Central memory CD4-positive, alpha-beta T cell (primary cell): ENCODE results near the gene SH2D4B.
"Not testable (repeated sequence)": the region's sequence is repeated elsewhere in the genome, so short reads cannot be mapped to it uniquely, and the experiment has no call there.

ENCODE experiments used
- DNase-seq: peaks from one replicate; pipeline ENCODE4 v3.0.0; 2022

SH2D4B gene

DNA sequence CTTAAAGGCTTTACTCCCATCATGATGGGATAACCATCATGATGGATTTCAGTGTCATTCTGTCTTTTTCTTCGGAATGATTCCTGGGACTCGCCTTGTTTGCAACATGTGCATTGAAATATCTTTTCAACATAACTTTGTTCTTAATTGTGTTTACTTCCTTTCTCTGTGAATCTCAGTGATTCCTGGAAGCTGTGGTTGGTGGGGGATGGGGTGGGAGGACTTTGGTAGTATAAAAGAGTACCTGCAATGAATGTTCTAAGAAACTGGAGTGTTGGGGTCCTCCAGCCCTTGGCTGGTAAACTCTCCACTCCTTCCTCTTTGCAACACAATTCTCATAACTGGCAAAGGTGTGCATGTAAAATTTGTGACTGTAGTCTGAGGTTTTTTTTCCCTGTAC lies 11.5 kb upstream of the SH2D4B start:
- no peak for DNase-seq

DNA sequence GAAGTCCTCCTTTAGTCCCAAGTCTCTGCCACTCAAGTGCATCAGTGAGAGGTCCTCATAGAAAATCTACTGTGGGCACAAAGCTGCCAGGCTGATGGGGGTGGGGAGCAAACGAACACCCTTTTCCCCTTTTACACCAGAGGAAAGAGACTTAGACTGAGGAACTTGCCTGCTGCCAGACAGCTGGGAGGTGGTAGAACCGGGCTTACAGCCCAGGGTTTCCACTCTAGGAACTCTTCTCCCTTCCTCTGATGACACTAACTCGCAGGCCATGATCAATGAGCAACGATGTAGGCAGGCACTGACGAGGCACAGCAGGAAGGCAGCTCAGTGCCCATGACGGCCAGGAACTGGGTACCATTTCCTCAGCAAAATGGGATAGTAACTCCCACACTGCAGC lies 11.0 kb upstream of the SH2D4B start:
- DNase-seq: no peak

DNA sequence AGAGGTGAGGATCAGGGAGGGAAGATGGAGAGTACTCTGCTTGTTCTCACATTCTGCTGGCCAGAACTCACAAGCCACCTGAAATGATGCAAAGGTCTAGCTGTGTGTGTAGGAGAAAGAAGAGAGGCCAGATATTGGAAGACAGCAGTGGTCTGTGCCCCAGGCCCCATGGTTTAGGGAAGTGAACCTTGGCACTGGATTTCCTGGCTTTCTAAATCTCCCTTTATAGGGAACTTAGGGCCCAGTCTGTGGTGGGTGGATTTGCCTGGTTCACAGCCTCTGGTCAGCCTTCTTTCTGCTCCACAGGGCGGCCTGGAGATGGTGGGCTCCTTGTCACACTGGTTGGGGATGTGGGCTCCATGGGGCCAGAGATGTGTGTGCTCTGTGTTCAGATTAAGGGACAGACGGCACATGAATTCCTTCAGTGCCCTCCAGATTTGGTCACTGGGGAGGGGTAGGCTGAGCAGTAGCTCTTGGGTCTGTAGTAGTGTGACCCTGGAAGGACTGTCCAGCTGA lies 9.5 kb upstream of the SH2D4B start:
- no peak for DNase-seq

DNA sequence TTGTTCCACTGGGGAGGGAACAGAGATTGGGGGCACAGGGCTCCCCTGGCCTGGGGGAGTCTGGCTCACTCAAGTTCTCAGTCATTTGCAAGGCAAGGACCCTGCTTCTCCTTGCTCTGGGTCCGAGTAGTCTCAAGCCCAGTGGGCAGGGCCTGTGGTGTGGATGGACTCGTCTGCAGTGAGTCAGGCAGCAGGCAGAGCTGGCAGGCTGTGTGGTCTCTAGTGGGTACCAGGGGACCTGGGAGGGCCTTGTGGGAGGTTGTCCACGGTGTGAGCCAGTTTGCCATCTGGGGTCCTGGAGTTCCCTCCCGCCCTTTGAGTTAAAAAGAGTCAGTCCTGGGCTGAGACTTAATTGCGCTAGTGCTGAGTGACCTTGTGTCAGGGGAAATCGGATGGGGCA lies 8.8 kb upstream of the SH2D4B start:
- DNase-seq: no peak

DNA sequence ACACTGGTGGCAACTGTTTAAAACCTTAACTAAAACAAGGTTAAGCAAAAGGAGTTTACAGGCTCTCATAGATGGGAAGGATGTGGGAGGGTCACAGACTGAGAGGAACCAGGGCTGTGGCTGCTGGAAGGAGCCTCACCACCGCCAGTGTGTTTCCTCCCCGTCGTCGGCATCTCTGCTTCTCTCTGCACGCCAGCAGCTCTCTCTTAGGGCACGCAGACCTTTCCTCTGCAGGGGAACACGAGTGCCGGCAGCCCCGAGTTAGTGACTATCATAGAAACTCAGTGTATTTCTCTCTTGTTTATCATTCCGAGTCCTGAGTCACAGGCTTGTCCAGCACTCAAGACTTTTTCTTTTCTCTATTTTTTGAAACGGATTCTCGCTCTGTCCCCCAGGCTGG lies 8.1 kb upstream of the SH2D4B start:
- peak; percentile 57 for DNase-seq

DNA sequence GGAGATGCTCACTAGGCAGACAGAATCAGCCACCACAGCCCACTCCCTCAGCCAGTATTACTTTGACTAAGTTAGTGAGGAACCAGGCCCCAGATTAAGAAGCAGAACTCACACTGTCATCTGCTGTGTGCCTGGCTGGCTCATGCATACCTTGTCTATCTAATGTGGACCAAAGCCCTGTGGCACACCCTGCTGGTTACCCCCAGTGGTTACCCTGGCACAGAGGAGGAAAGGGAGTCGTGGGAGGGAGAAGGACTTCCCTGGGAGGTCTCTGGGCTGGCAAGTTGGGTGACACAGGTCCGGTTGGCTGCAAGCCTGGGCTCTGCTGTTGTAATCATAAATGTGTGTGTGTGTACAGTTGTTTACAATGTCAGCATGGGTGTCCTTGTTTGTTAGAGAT lies 7.5 kb upstream of the SH2D4B start:
- peak; percentile 22 for DNase-seq

DNA sequence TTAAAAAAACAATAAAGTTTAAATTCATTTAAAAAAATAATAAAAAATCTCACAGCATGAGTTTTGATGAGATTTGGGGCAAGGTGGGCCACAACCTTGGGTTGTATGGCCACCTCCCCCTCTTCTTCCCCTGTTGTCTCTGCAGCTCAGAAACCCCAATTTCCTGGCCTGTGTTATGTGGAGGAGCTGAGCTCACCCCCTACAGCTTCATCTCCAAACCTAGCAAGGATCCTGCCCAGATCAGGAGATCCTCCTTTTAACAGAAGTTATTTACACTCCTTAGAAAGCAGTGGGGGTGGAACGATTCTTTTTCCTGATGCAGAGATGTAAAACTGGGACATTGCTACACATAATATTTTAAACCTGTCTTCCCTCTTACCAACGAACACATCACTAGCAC lies 6.9 kb upstream of the SH2D4B start:
- DNase-seq: no peak

DNA sequence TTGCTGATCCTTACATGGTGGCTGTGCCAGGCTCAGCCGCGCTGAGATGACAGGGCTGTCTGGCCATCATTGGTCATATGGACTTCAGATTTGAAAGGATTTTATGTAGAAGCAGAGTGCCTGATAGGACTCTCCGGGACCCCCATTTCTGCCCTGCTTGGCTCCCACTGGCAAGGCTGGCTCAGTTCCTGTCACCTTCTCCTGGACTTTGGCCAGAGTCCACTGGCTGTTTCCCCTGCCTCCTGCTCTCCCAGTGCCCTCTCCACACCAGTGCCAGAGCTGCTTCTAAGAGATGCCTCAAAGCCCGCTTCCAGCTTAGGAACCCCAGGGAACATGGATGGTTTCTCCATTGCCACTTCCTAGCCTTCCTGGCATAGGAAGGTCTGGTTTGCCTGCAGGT lies 5.1 kb upstream of the SH2D4B start:
- DNase-seq: no peak

DNA sequence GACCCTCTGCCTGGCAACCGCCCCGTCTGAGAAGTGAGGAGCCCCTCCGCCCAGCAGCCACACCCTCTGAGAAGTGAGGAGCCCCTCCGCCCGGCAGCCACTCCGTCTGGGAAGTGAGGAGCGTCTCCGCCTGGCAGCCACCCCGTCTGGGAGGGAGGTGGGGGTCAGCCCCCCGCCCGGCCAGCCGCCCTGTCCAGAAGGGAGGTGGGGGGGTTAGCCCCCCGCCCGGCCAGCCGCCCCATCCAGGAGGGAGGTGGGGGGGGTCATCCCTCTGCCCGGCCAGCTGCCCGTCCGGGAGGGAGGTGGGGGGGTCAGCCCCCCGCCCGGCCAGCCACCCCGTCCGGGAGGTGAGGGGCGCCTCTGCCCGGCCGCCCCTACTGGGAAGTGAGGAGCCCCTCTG lies 3.6 kb upstream of the SH2D4B start:
- not testable (repeated sequence) for DNase-seq

DNA sequence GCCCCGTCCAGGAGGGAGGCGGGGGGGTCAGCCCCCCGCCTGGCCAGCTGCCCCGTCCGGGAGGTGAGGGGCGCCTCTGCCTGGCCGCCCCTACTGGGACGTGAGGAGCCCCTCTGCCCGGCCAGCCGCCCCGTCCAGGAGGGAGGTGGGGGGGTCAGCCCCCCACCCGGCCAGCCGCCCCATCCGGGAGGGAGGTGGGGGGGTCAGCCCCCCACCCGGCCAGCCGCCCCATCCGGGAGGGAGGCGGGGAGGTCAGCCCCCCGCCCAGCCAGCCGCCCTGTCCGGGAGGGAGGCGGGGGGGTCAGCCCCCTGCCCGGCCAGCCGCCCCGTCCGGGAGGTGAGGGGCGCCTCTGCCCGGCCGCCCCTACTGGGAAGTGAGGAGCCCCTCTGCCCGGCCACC lies 3.1 kb upstream of the SH2D4B start:
- DNase-seq: not testable (repeated sequence)

DNA sequence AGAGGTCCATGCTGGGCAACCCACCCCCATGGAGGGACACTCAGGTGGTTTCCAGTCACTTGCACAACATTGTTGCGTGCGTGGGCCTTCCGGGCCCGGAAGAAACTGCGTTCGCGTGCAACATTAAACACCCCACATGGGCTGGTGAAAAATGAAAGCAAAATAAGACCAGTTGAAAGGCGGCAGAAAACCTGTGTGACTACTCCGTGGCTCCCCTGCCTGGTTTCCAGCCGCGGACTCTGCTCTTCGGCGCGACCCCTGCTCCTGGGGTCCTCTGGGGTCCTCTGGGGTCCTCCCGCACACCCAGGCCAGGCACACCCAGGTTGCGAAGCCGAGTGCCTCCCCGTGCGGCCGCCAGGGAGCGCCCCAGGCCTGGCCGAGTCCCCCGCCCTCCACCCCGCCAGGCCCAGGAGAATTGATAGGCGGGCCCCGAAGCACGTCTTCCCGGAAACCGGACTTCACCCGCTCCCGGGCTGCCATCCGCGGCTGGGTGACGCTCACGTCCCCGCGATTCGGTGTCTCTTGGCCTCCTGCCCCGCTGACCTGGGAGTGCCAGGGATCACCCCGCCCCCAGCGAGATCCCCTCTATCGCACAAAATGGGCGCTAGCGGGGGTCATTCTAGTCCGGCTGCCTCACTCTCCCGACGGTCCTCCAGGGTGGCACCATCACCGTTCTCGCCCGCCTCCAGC lies 1.9 kb upstream of the SH2D4B start:
- DNase-seq: peak; percentile 75

DNA sequence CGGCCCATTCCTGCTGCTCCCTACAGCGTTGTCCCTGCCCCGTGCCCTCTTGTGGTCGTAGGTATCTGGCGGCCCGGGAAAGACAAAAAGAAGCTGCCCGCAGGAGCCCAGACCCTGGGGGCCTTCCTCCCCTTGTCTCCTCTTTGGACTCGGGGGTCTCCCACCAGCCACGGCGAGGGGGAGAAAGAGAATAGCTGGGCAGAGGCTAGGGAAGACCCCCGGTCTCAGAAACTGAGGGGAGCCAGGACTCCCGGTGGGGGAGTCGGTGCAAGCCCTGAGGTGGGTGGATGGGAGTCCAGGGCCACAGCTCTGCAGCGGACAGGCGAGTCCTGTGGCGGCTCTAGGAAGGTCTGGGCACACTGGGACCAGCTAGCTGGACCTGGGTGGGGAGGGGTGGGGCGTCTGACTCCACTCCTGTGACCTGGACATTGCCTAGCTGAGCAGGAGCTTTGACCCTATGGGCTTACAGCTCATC lies 1.3 kb upstream of the SH2D4B start:
- no peak for DNase-seq

DNA sequence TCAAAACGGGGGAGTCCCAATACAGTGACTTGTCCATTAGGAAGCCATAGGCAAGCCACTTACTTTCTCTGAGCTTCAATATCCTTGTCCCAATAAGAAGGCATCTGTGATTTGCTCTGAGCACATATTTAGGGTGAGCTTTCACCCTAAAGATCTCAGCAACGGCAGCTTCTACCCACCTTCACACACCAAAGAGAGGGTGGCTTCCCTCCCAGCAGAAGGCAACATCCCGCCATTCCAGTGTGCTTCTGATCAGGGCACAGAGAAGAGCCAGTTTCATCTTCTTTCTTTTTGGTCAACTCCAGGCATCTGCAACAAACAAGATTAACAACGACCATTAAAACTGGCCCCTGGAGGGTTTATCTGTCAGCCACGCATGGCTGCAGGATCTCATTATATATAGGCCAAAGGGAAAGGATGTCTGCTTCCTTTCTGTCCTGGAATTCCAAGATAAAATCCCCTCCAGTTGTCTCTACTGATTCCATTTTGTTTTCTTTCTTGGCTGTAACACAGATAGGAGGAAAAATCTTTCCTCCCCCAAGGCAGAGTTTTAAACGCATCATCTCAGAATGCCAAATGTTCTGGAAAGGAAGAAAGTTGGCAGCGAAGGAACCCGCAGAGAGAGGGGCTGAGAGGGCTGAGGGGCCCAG lies 491 bp upstream of the SH2D4B start:
- DNase-seq: no peak

DNA sequence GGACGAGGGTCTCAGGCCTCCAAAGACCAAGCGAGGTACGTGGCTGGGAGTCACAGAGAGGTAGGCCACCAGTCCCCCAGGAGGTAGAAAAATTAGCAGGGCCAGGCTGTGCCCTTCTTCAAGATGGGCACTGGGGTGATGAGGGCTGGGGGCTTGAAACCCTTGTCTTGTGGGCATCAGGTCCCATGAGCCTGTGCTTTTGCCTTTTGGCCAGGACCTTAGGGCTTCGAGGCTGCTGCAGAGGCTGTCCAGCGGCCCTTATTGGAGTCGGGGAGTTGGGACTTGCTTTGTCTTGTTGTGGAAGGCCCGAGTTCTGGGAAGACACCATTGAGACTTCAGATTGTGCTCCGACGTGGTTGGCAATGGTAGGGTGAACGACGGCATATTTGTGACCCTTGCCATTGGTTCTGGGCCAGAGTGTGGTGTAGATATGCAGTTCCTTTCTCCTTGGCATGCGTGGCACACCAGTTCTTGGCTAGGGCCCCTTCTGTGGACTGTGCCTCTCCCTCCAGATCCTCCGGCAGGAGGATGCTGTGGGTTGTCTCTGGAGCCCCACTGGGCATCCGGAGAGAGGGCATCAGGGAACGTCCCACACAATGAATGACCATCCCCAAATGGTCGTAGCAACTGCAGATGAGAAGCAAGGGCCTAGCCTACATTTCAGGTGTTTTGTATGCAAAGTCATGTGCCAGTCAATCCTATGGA lies 931 bp downstream of the SH2D4B start:
- no peak for DNase-seq

DNA sequence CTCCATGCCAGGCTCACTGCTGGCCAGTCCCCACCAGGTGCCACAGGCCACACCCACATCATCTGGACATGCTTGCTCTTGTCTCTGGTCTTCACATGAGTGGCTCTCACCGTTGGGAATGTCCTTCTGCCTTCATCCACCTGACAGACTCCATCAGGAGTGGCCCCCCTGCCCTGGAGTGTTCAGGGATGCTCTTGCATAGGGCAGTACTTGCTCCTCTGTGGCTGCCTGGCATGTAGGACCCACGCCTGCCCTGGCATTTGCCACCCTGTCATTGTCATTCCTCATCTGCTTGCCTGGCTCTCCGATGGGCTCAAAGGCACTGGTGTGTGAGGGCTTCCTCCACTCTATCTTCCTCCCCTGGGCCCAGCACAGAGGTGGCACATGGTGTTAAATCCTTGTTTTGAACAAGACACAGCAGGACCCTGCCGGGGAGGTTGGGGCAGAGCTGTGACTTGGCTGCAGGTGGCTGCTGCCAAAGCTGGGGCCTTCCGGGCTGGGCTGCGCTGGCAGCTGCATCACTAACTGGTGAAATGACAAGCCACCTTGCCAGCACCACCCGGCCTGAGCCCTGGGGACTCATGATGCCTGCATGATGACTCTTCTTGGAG lies 1.8 kb downstream of the SH2D4B start:
- DNase-seq: no peak

DNA sequence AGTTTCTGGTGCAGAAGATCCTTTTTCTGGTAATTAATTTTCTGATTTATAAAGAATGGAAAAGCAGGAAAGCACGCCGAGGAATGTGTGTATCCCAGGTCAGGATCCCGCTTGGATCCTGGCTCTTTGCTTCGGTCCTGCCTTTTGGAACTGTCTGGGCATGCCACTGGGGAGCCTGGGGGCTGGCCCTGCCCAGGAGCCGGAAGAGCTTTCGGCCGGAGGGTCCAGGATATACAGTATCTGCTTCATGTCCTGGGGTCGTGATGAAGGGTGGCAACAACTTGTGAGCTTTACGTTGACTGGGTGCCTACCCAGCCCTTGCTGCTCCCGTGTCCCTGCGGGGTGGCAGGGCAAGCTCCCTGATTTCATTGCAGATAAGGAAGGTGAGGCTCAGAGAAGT lies 2.4 kb downstream of the SH2D4B start:
- DNase-seq: no peak

DNA sequence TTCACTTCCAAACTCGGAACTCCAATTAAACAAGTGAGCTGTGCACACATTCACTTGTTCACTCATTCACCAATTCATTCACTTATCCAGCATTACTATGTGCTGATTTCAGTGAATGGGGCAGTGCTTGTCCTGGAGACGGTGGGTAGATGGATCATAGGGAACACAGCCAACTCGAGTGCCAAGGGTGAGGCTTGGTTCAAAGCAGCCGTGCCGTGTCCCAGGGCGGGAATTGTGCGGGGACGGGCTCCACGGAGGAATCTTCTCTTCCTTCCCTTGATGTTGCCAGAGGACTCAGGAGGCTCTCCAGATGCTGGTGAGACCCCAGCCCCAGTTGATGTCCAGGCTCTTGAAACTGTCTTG lies 2.9 kb downstream of the SH2D4B start:
- no peak for DNase-seq

DNA sequence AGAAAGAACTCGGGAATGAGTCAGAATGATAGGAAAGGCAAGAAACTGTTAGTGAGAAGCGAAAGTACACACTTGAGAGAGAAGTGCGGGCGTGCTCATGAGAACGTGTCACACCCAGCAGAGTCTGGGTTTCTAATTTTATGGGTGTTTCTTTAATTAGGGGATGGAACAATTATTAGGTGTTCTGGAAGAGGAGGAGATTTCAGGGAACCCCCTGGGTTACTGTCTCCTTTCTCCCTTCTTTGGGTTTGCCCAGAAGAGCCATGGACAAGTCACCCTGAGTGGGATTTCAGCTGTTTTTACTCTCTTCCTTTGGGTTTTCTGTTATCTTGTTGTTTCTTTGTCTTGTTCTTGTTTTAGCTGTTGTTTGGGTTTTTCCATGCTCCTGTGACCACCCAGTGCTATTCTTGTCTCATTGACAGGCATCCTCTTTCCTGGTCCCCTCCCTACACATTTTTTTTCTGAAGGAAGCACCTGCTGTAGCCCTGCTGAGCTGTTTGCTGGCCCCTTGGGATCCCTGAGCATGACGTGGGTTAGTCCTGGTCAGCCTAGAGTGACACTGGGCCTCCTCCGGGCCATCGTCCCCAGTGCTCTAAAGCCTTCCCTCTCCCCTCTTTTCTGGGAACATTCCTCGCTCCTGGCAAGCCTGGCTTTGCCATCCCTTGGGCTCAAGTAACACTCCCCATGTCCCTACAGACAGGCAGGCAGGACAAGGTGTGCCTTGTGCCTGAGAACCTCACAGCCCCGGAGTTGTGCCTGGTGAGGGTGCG lies 3.5 kb downstream of the SH2D4B start:
- DNase-seq: no peak

DNA sequence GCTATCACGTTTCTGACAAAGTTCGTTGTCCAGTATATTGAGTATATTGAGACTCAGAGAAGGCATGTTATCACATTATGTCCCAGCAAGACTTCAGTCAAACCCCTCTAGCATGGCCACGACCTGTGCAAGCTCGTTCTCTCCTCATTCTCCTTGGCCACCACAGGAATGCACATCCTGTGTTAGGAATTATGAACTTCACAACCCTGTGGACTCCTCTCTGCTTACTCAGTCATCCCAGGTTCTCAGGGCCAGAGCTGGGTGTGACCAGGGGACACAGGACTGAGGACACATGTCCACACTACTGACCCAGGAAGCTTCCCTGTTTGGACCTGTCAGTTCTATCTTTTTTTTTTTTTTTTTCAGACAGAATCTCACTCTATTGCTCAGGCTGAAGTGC lies 4.4 kb downstream of the SH2D4B start:
- no peak for DNase-seq

DNA sequence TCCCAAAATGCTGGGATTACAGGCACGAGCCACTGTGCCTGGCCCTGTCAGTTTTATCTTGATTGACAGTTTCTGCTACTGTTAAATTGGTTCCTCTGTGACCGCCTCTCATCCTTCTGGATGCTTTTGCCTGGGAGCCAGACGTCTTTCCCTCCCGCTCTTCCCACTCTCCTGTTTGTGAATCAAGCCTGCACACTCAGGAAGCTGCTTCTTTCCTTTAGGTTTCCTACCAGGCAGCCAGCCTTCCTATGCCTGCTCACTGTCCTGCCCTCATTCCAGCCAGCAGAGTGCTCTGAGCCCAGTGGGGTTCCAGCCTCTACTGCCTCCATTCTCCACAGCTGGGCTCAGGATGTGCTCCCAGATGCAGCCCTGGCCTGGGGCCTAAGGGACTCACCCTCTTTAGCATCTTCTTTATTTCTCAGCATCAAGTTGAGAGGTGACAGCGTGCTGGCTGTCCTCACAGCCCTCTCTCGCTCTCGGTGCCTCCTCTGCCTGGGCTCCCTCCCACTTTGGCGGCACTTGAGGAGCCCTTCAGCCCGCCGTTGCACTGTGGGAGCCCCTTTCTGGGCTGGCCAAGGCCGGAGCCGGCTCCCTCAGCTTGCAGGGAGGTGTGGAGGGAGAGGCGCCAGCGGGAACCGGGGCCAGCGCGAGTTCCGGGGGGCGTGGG lies 5.1 kb downstream of the SH2D4B start:
- DNase-seq: no peak

DNA sequence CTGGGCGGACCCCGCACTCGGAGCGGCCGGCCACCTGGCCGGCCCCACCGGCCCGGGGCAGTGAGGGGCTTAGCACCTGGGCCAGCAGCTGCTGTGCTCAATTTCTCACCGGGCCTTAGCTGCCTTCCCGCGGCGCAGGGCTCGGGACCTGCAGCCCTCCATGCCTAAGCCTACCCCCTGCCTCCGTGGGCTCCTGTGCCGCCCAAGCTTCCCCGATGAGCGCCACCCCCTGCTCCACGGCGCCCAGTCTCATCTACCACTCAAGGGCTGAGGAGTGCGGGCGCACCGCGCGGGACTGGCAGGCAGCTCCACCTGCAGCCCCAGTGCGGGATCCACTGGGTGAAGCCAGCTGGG lies 5.6 kb downstream of the SH2D4B start:
- not testable (repeated sequence) for DNase-seq

DNA sequence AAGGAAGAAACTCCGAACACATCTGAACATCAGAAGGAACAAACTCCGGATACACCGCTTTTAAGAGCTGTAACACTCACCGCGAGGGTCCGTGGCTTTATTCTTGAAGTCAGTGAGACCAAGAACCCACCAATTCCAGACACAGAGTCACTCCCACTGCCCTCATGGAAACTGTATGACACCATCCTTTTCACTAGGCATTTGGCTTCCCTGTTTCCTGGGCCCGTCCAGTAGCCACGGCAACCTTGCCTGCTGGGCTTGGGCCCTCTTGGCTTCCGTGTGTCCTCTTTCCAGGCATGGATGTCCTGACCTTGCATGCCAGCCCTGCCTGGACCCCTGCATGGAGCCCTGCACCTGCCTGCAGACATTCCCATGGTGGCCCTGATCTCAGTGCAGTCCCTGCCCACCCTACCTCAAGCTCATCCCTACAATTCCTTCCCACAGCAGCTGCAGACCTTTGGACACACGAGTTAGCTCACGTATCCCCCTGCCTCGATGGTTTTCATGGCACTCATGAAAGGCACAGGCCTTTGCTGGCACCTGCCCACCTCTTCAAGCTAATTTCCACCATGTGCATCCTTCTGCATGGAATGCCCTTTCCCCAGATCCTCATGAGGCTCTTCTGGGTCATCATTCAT lies 6.7 kb downstream of the SH2D4B start:
- DNase-seq: no peak
